GM15510 (cell line): ENCODE data around the gene ITGAL.
A peak's percentile ranks its signal among the peaks of the same experiment; 100 is the strongest.

Experiments
- POLR2A ChIP-seq: IDR thresholded peaks from 3 replicates; pipeline ENCODE4 v1.6.1; 2011; ENCODE audit warnings: borderline replicate concordance; ENCODE audit not compliant: insufficient read length; ENCODE audit errors: extremely low read depth

Gene ITGAL

DNA sequence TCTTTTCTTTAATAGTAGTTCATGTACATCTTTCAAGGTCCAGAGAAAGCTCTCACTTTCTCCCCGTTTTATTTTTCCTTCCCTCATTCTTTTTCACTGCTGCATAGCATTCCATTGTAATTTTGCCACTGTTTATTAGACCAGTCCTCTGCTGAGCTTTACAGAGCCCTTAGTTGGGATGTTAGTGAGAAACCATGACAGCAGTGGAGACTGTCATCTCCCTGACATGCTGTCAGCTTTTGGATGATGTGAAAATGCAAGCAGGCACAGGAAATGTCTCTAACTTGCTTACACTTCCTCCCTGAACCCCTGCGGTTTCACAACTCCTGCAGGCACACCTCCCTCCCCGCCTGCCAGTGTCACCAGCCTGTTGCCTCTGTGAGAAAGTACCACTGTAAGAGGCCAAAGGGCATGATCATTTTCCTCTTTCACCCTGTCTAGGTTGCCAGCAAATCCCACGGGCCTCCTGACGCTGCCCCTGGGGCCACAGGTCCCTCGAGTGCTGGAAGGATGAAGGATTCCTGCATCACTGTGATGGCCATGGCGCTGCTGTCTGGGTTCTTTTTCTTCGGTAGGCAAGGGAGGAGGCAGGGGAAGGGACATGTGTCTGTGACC, at the start of gene ITGAL:
ITGAL (plus strand) TSS at position 415 of the 615 bp plus-strand sequence; CDS start at position 511, 96 bp downstream.
- TF ChIP-seq POLR2A = peak; percentile 64

DNA sequence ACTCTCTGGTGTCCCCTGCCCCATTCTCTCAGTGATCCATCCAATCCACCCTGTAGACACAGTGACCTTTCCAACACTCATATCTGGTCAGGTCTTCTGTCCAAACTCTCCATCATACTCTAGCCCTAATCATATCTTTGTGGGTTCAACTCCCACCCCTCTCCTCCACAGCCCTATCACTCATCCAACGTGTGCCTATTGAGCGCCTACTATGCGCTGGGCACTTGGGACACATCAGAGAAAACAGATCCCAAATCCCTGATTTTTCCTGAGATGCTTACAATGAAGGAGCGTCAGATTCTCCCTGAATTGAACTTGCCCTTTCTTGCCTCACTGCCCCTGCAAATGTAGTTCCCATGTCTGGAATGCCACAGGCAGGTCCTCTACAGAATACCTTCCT, 44.5 kb upstream of the ITGAL start:
- no peak for TF ChIP-seq POLR2A

DNA sequence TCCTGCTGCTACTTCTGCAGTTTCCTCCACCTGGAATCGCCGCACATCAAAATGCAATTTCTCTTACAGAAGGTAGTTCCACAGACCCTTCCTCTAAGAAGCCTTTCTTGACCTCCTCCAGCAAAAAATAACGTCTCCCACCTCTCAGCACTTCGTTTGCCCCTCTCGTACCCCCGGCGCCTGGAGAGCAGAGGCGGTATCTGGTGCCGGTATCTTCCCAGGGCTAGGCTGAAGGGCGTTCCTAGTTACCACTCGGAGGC, 43.2 kb upstream of the ITGAL start:
- TF ChIP-seq POLR2A = no peak

- TF ChIP-seq POLR2A = peak; percentile 53
Measured at GRCh38 chr16:30429678-30430427, 42.7 kb upstream of the ITGAL start, which contains the start of gene DCTPP1. Gene DCTPP1 (minus strand): TSS chr16:30430030. CDS start chr16:30429980, 50 bp downstream.

GRCh38 chr16:30430428-30430970, 42.0 kb upstream of the ITGAL start:
- no peak for TF ChIP-seq POLR2A

DNA sequence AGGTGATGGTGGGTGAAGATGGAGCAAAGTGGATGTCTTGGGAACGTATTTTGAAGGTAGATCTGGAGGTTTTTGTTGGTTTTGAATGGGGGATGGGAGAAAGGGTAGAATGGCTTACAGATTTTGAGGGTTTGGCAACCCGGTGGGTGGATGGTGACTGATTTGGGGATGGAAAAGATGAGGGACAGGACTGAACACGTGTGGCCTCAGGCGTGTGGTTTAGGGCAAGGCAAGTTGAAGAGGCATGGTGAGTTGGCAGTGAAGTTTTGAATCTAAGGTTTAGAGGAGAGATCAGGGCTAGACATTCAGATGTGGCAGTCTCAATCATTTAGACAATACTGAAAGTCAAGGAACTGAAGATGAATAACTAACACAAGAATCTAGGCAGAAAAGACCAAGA, 37.7 kb upstream of the ITGAL start:
- no peak for TF ChIP-seq POLR2A

DNA sequence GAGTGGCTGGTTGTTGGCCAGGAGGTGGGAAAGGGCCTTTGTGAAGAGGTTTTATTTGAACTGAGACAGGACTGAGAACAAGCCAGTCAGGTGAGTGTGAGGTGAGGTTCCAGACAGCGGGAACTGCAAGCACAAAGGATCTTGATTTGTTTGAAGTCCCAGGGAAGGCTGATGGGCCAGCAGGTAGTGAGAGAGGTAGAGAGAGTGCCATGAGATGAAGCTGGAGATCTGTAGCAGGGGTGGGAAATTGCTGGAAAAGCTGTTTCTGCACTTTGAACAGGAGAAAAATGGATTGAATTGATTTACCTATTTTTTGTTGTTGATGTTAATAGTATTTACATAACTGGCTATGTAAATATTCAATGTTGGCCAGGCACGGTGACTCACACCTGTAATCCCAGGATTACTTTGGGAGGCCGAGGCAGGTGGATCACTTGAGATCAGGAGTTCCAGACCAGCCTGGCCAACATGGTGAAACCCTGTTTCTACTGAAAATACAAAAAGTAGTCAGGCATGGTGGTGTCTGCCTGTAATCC, 35.0 kb upstream of the ITGAL start:
- no peak for TF ChIP-seq POLR2A

DNA sequence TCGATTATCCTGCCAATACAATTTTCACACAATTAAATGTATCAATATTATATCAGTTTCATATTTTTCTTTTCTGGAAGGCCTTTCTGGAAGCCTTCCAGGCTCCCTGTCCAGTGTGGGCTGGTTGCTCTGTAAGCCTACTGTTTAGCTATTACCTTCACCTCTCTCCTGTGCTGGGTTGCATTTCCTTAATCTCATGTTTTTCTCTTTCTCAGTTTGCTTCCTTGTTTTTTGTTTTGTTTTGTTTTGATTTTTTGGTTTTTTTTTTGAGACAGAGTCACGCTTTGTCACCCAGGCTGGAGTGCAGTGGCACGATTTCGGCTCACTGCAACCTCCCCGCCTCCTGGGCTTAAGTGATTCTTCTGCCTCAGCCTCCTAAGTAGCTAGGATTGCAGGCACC, 33.7 kb upstream of the ITGAL start:
- no peak for TF ChIP-seq POLR2A

DNA sequence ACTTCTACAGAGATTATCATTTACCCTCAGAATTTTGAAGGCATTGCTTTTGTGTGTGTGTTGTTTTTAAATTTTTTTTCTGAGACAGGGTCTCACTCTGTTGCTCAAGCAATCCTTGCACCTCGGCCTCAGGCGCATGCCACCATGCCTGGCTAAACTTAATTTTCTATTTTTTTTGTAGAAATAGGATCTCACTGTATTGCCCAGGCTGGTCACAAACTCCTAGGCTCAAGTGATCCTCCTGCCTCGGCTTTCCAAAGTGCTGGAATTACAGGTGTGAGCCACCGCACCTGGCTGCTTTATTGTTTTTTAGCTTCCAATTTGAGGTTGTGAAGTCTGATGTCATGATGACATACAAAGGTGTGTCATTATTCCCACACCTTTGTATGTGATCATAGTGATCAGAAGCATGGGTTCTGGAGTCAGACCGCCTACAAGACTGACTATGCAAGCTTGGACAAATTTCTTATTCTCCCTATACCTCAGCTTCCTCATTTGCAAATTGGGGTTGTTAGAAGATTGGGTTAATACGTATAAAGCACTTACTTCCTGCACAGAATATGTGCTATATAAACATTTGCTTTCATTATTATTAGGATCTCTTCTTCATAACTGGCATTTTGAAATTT, 32.7 kb upstream of the ITGAL start:
- TF ChIP-seq POLR2A = no peak

- no peak for TF ChIP-seq POLR2A
Measured at GRCh38 chr16:30443631-30444030, 28.9 kb upstream of the ITGAL start.

- no peak for TF ChIP-seq POLR2A
Measured at GRCh38 chr16:30444231-30445148, 28.1 kb upstream of the ITGAL start.

GRCh38 chr16:30445149-30445407, 27.5 kb upstream of the ITGAL start:
- no peak for TF ChIP-seq POLR2A

- TF ChIP-seq POLR2A = peak; percentile 97
Measured at GRCh38 chr16:30445408-30446202, 26.9 kb upstream of the ITGAL start, which contains the start of gene SEPHS2. Gene SEPHS2 (minus strand): TSS chr16:30445874. CDS start chr16:30445727, 147 bp downstream.

GRCh38 chr16:30446203-30446595, 26.3 kb upstream of the ITGAL start:
- no peak for TF ChIP-seq POLR2A
